Endothelial cell of hepatic sinusoid (primary cell): Measurements from ENCODE around the gene ACER1.

Experiments used
- in situ Hi-C: cut with HindIII; loops from 2 replicates; pipeline ENCODE4 v1.10.0; 2017; ENCODE audit warnings: low sequenced_read_pairs

The ACER1 gene

DNA sequence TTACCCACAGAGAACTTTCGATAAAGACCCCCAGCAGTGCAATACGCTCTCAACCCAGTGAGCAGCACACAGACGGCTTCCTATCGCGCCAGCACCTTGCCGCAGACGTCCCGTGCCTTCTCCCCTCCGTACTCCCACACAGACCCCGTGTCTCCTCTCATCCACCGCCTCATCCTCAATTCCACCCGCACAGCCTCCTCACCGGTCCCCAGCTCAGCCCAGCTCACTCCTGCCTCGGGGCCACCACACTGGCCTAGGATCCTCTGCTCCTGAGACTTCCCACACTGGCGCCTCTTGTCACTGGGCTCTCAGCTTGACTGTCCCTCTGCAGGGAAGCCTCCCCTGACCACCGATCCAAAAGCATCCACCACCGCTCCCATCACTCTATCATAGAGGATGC is 62.6 kb downstream of the ACER1 start:
- in situ Hi-C loops: loop anchor here (5.0 to 10.0 kb wide), 2 partner anchors 34 to 64 kb away; partner anchors contain the start of gene ACER1

GRCh38 chr19:6270076-6270745 is 63.2 kb downstream of the ACER1 start:
- in situ Hi-C loops: loop anchor here (5.0 to 10.0 kb wide), 2 partner anchors 33 to 65 kb away; partner anchors contain the start of gene ACER1

DNA sequence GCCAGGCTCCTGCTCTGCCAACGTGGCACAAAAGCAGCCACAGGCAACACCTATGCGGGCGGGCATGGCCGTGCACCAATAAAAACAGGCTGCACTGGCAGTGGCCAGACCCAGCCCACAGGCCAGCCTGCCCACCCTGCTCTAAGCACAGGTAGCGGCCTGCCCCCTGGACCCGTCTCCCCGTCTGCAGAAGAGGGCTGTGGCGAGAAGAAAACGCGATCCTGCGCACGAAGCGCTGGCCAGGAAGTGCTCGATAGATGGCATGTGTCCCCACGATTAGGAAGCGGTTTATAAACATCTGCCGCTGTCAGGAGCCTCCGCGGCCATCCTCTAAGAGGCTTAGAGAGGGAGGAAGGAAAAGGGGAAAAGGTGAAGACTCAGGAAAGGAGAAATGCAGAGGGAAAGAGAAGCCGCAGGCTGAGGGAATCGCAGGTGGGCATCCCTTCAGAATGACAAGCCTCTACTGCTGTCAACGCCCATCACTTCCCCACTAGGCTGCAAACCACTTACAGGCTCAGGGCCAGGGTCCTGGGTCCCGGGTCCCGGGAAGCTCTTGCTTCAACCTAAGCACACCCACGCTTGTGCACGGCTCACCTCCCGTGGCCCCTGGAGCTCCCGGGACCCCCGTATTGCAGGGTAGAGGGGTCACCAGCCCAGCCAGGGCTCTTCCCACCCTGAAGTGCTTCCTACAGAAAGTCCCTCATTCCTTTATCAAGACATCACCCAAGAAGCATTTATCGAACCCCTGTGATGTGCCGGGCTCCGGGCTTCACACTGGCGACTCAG is 64.1 kb downstream of the ACER1 start:
- in situ Hi-C loops: no loop called here

- in situ Hi-C loops: no loop called here
Measured at GRCh38 chr19:6268382-6268771, 65.0 kb downstream of the ACER1 start.

DNA sequence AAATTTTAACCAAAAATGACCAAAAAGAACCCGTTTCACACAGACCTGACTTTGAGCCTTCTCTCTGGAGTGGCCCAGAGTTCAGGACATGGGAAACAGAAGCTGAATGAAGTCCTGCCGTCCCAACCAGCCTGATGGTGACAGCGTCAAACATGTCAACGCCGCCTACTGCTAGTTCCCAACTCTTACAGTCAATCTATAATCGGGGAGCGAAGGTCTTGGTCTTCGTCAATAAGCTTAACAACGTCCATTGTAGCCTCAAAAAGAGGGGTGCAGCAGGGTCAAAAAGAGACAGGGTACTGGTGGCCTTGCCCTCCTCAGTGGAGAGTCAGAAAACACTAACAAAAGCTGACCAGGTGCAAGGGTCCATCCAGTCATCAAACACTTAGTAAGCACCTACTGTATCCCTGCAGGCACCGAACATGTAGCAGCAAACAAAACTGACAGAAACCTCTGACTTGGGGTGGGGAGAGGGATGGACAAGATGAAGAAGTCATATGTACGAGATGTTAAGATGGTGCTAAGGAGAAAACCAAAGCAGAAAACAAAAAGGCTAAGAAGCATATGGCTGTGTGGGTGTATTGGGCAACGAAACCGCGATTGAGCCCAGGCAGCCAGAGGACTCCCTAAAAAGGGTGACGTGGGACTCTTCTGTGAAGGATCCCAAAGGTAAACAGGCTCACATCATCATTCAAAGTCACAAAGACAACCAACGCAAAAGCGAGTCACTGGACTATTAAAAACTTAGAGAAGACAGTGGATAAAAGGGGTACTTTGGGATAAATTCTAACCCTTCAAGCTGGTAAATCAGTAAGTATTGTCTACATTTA is 65.6 kb downstream of the ACER1 start:
- in situ Hi-C loops: no loop called here

GRCh38 chr19:6264803-6265202 is 68.6 kb downstream of the ACER1 start:
- in situ Hi-C loops: no loop called here

- in situ Hi-C loops: no loop called here
Measured at GRCh38 chr19:6263735-6264444, 69.5 kb downstream of the ACER1 start.

GRCh38 chr19:6263306-6263705 is 70.1 kb downstream of the ACER1 start:
- in situ Hi-C loops: no loop called here

GRCh38 chr19:6262519-6262918 is 70.9 kb downstream of the ACER1 start:
- in situ Hi-C loops: no loop called here

DNA sequence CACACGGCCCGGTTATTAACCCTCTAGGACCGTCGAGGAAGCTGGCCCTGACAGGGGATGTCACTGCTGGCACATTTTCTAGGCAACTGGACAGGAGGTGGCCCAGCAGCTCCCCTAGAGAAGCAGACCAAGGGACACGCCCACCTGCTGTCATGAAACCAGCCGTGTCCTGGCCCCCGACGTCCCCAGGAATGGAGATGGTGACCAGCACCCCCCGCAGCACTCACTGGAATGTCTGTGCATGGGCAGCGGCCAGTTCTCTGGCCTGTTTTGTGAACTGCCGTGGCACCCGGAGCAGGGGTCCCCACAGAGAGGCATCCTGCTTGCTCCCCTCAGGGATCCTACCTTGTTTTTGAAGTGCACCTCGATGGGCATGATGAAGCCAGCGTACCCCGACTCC is 71.5 kb downstream of the ACER1 start:
- in situ Hi-C loops: no loop called here

GRCh38 chr19:6260912-6261650 is 72.3 kb downstream of the ACER1 start:
- in situ Hi-C loops: no loop called here

GRCh38 chr19:6260376-6260775 is 73.0 kb downstream of the ACER1 start:
- in situ Hi-C loops: no loop called here

DNA sequence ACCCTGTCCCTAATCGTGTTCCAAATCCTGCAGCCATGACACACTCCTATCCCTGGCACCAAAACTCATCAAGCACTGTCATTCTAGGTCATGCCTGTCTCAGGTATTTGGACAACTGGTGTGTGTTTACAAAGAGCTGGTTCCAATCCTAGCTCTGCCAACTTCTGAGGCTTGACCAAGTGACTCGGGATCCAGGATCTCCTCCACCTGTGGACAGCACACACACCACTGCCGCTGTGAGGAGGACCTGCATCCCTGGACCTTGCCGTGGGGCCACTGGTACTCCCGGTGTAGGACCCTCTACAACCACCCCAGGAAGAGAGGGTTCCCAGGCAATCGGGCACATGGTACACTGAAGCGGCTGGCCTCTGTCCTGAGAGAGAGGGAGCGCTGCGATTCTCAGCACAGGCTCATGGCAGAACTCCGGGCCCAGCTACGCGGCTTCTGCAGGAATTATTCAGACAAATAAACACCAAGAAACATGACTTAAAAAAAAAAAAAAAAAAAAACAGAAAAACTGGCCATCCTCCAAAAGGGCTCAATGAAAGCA is 74.0 kb downstream of the ACER1 start:
- in situ Hi-C loops: no loop called here

- in situ Hi-C loops: no loop called here
Measured at GRCh38 chr19:6258812-6259311, 74.5 kb downstream of the ACER1 start.
